Right hindlimb (tissue), 1 donor: ENCODE data around the gene LRRC4C.

Experiments used
- DNase-seq: peaks from one replicate; pipeline ENCODE4 v3.0.0-alpha.2; 2018

LRRC4C gene

DNA sequence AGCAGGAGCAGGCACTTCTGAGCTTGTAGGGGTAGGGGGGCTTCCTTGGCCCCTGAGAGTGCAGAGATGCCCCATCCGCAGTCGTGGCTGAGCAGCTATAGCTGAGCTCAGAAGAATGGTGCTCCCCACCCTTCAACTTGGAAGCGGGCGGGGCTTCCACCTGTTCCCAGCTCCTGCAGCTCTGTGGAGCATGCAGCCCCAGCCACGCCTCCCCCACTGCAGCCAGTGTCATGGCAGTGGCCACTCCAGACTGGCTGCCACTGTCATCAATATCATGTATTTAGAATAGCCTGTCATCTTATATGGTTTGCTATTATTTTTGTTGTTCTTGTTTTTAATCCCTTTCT, 213.1 kb downstream of the LRRC4C start:
- no peak for DNase-seq

DNA sequence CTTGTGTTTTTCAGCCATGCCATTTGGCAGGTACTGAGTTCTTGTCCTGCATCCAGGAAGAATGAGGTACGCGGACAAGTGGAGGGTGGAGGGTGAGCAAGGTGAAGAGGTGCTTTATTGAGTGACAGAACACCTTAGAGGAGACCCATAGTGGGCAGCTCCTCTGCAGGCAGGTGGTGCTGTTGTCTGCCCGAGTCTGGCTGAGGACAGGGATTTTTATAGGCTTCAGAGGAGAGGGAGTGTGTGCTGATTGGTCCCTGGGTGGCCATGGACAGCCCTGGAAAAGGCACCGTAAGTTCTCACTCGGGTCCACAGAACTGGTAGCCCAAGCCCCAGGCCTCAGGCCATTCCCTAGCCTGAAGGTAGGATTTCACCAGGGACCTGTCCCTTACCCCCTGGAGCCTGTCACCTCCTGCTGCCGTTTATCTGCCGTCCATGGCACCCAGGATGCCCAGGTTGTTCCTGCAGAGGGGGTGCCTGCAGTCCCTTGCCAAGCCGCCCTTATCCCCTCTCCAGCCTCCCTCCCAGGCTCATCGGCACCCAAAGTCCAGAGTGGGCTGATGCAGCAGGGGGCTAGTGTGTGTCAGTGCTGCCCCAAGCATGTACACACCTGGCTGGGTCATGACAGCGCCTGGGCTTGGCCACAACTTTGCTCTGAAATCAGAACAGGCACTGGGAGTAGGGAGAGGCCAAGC, 213.6 kb downstream of the LRRC4C start:
- DNase-seq = no peak

DNA sequence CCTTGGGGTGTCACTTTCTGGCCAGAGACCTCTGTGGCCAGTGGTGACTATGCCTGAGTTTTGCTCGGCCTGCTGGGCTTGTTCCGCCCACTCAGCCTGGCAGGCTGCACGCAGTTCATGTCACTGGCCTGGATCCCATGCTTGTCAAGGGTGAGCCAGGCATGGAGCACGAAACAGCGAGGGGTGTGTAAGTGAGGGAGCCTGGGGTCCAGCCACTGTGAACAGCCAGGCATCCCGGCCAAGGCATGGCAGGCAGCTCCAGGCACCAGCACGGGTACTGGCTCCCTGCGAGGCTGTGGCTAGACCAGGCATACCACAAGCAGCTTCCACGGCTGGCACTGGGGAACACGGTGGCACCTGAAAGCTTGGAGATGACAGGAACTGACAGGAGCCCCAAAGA, 214.3 kb downstream of the LRRC4C start:
- peak; percentile 18 for DNase-seq

DNA sequence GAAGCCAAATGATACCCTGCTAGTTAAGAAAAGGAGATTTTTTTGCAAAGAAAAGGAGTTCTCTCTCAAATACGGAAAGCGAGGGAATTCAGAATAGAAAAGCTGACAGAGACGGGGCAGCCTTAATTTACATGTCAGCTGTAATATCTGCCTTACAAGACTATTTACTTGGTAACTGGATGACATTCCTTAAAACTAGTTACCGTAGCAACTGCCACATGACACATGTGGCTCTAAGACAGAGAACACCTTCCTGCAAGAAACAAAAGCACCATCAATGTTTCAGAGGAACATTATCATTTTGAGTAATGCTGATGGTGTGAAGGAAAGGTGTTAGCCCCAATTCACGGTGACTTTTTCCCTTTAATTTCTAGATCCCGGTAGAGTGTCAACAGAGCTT, 222.1 kb downstream of the LRRC4C start:
- no peak for DNase-seq

DNA sequence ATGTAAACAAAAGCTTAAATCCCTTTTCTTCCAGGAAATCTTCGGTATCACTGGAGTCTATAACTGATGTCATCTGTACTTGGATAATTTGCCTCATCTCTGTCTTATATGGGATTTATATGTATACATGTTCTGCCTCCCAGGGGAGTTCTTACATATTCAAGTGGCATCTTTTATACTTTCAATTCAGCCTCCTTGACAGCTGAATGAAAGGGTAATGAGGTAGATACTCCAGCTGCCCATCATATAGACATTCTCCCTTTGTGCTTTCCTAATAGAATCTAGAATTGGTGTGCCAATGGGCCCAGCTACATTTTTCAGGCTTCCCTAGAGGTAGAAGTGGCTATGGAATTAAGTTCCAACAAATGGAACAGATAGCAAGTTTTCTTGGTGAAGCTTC, 223.8 kb downstream of the LRRC4C start:
- no peak for DNase-seq

DNA sequence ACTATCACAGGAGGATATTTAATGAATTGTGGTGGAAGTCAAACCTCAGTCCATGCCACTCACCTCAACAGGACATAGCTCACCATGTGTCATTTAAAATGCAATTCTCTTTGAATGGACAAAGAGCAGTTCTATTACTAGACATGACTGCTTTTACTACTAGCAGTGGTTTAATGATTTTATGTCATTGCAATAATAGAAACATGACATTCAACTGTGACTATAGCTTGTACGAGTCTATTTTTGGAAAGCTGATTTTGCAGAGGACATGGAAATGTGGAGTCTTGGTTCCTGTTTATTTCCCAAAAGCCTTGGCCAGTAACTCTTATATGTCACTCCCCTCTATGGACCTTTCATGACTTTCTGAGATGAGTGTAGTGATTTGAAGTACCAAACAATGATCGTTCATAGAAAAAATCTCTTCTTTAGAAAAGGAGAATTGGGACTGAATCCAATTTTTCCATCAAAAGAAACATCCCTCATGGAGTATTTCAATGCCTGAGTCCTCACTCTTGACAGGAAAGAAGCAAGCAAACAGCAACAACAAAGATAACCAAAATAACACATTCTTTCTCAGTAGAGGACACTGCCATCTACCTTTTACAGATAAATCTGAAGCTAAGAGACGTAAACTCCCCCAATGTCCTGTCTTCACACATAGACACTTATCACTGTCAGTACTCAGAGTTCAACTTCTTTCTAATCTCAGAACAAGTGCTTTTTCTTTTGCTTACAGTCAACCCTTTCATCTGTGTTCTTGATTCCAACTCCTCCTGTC, 233.4 kb downstream of the LRRC4C start:
- no peak for DNase-seq

DNA sequence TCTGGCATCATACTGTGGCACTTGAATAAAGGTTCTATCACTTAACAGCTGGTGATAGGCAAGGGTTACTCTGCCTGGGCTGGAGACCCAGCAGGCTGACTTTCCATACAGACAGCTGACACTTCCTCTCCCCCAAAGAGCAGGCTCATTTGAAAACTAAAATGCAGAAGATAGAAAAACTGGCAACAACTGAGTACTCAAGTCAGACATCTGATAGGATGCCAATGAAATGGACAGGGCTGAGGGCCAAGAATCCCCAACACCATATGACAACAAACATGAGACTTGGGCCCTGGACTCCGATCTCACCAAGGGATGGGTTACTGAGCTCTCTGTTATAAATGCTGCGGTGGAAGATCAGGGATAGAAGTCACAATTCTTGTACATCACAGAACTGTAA, 237.2 kb downstream of the LRRC4C start:
- DNase-seq = no peak

DNA sequence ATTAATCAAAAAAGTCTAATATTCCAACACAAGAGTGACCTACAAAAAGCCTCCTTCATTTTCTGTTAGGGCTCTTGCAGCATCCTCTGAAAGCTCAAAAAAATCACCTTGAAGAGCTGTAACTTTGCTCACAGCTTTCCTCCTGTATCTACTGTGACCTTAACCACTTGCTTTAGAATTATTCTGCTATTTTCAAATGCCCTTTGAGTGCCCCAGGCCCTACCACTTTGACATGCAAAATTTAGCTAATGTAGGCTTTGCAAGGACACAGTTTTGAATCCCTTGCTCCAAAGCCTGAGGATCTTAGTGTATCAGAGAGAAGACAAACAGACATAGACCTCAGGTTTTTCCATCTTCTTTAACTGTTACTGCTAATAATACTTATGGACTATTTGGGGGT, 253.1 kb downstream of the LRRC4C start:
- no peak for DNase-seq

DNA sequence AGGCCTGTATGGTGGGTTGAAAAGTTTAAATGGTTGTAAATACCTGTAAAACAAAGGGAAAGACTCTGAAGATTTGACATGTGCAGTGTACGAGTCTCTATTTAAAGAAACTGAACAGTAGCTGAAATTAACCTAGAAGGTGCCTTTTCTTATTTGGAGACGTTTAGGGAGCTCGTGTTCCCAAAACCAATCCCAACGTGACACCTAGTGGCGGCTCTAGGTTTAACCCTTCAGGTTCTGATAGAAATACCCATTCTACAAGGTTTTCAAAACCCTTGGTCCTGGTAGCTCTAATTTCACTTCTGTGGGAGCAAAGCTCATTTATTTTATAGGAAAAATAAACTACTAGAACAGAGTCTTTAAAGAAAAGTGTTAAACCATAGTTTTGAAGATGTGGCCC, 258.3 kb downstream of the LRRC4C start:
- DNase-seq = peak; percentile 30

DNA sequence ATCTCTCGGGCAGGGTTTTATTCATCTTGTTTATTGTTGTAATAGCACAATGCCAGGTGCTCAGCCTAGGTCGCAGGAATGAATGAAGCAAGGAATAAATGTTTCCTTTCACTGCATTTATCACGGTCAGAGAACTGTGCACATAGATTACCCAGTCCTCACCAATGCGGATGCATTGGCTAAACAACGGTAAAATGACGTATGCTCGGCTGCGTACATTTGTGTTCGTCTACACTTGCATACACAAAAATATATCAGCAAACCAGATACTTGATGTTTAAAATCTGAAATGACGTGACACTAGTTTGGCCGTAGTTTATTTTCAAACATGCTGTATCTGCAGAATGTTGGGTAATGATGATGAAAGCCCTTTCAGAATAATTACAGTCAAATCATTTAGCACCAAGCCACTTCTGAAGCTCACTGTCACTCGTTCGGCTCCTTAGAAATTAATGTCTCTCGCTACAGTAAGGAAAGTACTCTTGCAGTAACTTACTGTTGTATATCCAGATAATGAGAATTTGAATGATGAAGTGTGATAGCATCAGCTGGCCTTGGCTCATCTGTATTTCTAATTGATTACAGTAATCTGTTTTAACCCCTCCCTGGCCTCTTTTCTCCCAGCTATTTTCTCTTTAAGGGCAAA, 268.9 kb downstream of the LRRC4C start:
- DNase-seq = no peak

DNA sequence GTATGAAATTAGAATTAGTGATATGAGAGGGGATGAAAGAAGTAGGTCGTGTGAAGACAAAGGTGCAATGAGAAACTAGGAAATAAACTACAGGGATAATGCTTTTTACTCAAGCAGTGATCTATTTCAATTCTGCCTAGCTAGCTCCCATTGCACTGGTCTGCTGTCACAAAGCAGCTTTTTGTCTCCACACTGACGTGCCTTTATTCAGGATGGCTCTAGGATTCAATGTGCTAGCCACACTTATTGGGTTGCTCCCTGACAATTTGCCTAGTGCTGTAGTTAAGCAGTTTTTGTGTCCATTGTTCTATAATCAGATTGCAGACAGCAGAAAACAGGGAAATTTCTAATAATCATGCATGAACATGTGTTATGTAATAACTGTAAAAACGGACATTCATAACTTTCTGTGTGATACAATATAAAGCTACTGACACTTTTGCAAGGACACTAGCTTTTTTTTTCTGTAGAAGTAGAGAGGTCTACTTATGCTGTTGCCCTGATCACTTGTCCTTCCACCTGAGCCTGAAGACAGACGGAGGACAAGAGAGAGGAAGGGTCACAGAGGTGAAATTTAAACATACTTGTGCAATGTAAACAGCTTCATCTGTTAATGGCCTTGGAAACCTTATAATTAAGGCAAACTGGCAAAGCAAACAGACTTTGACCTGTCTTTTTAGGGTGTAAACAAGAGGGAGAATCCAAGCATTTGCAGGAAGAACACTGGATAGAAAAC, 269.6 kb downstream of the LRRC4C start:
- no peak for DNase-seq

DNA sequence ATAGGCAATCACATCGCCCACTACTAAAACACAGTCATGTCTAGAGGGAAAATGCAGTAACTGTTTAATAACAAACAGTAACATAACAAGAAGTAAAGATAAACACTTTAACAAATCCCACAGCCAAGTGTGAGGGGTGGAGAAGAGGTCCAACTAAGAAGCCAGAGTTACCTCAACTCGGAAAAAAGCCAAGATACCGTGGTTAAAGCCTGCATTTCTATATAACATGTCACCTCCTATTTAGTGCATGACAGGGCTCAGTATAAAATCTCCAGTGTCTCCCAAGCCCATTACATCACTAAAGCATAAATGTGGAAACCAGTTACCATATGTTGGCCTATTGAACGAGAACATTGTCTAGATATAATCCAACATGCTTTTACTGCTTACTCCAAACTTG, 281.7 kb downstream of the LRRC4C start:
- no peak for DNase-seq

DNA sequence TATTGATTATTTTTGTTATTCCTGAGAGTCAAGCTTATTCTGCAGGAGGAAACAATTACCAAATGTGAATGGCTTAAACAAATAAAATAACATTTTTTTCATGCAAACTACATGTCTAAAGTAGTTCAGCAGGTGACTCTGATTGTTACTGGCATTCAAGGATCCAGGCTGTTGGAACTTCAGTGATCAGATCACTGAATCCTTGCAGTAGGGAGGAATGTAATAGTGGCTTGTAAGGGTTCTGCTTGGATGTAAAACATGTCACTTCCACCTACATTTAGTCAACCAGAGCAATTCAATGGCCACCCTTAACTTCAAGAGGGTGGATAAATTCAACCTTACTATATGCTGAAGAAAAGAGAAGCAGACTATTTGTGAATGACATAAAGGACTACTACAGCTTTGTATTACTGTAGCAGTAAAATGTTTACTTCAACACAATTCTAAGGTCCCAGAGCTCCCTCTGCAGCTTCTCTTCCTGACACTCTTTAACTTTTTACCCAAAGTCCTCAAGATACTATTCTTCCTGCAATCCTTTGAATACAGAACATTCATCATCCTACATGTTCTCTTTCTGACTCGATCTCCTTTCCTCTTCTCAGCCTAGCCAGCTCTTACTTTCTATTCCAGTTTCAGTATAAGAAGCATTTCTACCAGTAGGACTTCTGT, 284.0 kb downstream of the LRRC4C start:
- DNase-seq = no peak

DNA sequence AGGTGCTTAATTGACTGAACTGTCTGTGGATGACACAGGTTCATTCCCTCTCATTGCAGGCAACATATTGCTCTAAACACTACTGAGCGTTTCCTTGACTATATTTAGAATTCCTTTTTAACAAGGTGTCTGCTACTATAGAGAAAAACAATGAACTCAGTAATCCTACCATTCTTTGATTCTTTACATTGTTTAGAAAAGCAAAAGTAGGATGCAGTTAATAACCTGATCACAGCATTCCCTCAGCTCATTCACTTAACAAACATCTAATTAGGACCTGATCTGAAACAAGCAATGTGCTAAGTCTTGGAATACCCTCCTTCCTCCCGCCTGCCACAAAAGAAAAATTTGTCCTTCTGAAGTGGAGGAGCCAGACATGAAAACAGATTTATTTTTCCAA, 313.1 kb downstream of the LRRC4C start:
- no peak for DNase-seq

DNA sequence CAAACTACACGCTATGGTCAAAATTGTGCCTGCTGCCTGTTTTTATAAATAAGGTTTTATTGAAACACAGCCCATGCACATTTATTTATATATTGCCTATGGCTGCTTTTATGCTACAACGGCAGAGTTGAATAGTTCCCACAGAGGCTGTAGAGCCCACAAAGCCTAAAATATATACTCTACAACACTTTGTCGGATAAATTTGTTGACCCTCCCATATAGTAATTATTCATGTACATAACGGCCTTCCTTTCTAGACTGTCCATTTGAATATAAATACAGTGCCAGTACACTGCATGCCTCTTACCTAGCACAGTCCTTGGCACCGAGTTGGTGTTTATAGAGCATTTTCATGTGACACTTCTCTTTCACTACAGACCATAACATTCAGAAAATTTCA, 314.0 kb downstream of the LRRC4C start:
- DNase-seq = no peak

DNA sequence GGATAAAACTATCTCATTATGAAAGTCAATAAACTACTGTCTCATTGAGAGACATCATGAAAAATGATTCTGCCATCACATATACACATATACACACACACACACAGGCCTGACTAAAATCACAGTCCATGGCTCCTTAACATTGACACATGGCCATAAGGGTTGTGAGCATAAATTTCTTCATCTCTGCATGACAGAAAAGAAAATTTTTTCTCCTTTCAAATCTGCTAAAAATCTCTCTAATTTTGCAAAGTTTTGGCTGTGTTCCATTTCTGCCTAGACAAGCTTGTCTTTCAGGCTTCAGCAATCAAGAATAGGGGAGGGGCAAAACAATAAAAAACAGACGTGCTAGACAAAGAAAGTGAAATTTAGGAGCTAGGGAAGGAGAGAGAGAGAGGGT, 324.5 kb downstream of the LRRC4C start:
- DNase-seq = no peak

DNA sequence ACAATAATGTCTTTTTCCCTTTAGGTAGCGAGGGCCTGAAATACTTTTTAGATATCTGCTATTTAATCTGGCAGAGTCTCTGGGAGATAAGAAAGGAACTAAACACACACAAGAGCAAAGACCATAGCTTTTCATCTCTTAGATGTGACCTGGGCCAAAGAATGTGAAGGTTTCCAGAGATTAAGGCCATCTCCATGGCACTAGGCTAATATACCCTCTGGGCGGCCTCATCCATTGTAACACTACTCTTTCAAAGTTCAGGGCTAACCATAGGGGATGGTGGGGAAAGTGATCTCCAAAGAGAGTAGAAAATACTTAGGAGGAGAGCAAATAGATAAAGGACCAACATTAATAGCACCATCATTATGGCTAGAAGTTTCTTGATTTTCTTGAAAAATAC, 326.4 kb downstream of the LRRC4C start:
- DNase-seq = no peak

DNA sequence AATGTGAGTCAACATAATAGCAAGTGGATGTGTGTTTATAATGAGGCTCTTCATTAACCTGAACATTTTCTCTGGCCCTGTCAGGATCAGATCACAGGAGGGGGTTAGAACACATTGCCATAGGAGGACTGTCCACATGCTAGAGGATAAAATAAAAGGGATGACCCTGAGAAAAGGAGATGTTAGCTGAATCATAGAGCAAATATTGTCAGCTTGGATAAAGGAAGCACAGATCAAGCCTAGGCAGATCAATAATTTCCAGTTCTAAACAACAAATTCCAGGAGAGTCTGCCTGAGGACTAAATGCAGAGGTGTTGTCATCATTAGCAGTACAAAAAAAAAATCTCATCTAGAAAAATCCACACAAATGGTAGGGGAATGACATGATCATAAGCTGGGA, 337.9 kb downstream of the LRRC4C start:
- DNase-seq = no peak

DNA sequence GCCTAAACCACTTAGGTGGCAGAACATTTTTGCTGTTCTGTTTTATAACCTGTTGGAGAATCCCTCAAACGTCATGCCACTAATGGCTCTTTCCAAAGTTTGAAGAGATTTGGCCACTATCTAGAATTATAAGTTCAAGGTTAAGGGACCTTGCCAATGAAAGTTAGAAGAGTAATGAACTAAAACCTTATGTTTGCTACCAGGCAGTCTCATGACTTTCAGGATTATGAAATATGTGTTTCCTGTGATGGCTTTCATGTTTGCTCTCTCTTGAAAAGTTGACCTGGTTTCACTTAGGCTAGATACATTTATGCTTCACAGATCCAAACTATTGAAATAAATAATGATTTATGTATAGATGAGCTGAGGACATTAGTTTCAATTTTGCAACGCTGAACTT, 340.0 kb downstream of the LRRC4C start:
- DNase-seq = no peak

DNA sequence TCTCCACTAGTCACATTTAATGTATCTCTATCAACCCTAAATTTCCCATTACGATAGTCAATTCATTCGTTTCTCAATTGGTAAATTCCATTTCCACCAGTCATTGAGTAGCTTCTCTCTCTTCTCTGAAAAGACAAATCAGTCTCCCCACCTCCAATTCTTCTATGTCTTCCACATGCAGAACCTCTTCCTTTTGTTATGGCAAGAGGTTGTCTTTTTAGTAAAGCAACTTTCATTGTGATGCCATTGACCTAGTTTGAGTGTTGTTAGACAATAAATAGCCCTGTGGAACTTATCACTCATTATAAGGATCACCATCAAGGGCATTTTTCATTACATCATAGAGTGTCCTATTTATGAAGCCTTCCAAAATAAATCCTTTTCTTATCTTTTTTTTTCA, 340.9 kb downstream of the LRRC4C start:
- DNase-seq = no peak

DNA sequence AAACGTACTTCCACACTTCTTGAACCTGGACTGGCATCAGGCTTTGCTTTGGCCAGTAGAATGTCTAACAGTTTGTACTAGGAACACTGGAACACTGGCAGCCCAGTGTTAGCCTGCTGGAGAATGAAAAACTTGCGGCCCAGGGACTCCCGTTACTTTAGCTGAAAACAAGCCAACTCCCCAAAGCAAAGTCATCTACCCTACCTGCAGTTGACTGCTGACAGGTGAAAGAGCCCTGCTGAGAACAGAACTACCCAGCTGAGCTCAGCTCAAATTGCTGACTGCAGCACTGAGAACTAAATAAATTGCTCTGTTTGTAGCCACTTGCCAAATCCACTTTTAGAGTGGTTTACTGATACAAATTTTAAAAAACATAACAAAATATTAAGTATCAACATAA, 342.5 kb downstream of the LRRC4C start:
- DNase-seq = no peak

DNA sequence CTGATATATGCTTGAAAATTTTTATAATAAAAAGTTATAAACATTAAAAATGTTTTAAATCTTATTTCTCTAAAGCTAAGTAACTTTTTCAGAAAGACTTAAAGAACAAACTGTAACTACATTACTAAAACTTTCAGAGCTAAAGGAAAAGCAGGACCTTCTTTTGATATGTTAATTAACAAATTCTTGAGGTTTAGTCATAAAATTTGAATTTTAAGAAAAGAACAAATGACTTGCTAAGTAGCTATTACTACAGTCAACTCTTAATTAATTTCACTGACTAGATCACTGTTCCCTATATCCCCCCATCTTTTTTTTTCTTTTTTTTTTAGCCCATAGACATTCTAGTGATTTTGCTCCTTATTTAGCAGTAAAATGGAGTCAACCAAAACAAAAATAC, 344.4 kb downstream of the LRRC4C start:
- no peak for DNase-seq

DNA sequence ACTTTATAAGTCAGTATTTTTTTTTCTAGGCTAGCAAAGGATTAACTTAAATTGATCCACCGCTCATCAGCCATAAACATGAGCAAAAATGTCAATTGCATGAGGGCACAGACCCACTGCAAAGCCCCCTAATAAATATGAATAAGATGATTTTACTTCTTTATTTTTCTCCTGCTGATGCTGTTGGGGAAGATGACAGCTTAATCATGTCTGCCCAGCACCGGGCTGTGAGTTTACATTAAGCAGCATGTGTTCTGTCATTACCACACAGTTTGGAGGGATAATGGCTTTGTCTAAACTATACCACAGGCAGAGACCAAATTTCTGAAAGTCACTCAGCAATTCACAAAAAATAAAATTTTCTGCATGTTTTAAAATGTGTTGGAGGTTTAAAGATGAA, 346.3 kb downstream of the LRRC4C start:
- DNase-seq = no peak
